ENCODE results near the gene QSOX2.

DNA sequence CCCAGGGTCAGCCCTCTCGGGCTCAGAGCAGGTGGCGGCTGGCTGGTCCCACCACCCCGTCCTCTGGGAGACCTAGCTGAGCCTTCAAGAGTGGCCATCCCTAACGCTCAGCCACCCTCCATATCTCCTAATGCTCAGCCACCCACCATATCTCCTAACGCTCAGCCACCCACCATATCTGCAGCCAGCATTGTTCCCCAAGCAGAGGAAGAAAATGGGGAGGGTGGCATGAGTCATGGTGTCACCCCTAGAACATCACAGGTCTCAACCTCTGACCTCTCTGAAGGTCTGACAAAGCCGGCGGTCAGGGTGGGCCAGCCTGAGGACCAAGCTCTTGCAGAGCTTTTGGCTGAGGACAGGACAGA, 55.4 kb downstream of the QSOX2 start:
- TF ChIP-seq, protein P1, sequence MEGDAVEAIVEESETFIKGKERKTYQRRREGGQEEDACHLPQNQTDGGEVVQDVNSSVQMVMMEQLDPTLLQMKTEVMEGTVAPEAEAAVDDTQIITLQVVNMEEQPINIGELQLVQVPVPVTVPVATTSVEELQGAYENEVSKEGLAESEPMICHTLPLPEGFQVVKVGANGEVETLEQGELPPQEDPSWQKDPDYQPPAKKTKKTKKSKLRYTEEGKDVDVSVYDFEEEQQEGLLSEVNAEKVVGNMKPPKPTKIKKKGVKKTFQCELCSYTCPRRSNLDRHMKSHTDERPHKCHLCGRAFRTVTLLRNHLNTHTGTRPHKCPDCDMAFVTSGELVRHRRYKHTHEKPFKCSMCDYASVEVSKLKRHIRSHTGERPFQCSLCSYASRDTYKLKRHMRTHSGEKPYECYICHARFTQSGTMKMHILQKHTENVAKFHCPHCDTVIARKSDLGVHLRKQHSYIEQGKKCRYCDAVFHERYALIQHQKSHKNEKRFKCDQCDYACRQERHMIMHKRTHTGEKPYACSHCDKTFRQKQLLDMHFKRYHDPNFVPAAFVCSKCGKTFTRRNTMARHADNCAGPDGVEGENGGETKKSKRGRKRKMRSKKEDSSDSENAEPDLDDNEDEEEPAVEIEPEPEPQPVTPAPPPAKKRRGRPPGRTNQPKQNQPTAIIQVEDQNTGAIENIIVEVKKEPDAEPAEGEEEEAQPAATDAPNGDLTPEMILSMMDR (conservative IDR thresholded peaks at IDR 0.05; ENCODE audit: low read length) = no peak
- no peak for TF ChIP-seq EZH2phosphoT487 (IDR thresholded peaks at IDR 0.05; ENCODE audit: borderline replicate concordance)

Measured in Loucy (cell line).